Measurements from ENCODE around the gene ZBTB37.
A peak's percentile ranks its signal among the peaks of the same experiment; 100 is the strongest.

Gene ZBTB37

GRCh38 chr1:173903827-173904531 is 35.8 kb downstream of the ZBTB37 start:
- TF ChIP-seq CTCF (IDR thresholded peaks at IDR 0.05; ENCODE audit: insufficient read depth, low read depth, low read length, missing control alignments): no peak
- no peak overlapping the region for H3K4me3 ChIP-seq (ENCODE audit: low read depth, low read length)
- DNase-seq (ENCODE audit: low read depth): no peak

GRCh38 chr1:173913111-173913510 is 44.9 kb downstream of the ZBTB37 start:
- no peak for TF ChIP-seq CTCF (IDR thresholded peaks at IDR 0.05; ENCODE audit: insufficient read depth, low read depth, low read length, missing control alignments)
- DNase-seq (ENCODE audit: low read depth): no peak
- H3K4me3 ChIP-seq (ENCODE audit: low read depth, low read length): no peak overlapping the region

- DNase-seq (ENCODE audit: low read depth): peak; percentile 62
- TF ChIP-seq CTCF (IDR thresholded peaks at IDR 0.05; ENCODE audit: insufficient read depth, low read depth, low read length, missing control alignments): peak; percentile 77
- no peak overlapping the region for H3K4me3 ChIP-seq (ENCODE audit: low read depth, low read length)
Observed at GRCh38 chr1:173914366-173914871, 46.2 kb downstream of the ZBTB37 start.

- TF ChIP-seq CTCF (IDR thresholded peaks at IDR 0.05; ENCODE audit: insufficient read depth, low read depth, low read length, missing control alignments): no peak
- DNase-seq (ENCODE audit: low read depth): no peak
- no peak overlapping the region for H3K4me3 ChIP-seq (ENCODE audit: low read depth, low read length)
Observed at GRCh38 chr1:173915596-173915995, 47.4 kb downstream of the ZBTB37 start.

- no peak overlapping the region for H3K4me3 ChIP-seq (ENCODE audit: low read depth, low read length)
- TF ChIP-seq CTCF (IDR thresholded peaks at IDR 0.05; ENCODE audit: insufficient read depth, low read depth, low read length, missing control alignments): no peak
- DNase-seq (ENCODE audit: low read depth): no peak
Observed at GRCh38 chr1:173916667-173917066, 48.5 kb downstream of the ZBTB37 start.

- TF ChIP-seq CTCF (IDR thresholded peaks at IDR 0.05; ENCODE audit: insufficient read depth, low read depth, low read length, missing control alignments): no peak
- no peak for DNase-seq (ENCODE audit: low read depth)
- no peak within 1 kb of the TSS for H3K4me3 ChIP-seq (ENCODE audit: low read depth, low read length)
Observed at GRCh38 chr1:173917149-173917548, 49.0 kb downstream of the ZBTB37 start, which contains the start of gene SERPINC1. TSS of gene SERPINC1 (minus strand) at chr1:173917327. CDS start at chr1:173917259, 68 bp downstream.

Data from GM12865 (cell line).